HL-60 (cell line): ENCODE measurements around the gene CNTNAP2.
"Not testable (repeated sequence)": the region's sequence is repeated elsewhere in the genome, so short reads cannot be mapped to it uniquely, and the experiment has no call there.

Source experiments
- DNase-seq, 2 experiments: peaks; one replicate each; pipeline ENCODE4 v3.0.0-alpha.2; 2010 to 2020; ENCODE audit warnings: low read depth in 1 of 2, low spot score in 1 of 2
- H3K27ac ChIP-seq: fragments of 250-450 bp; sonication (Bioruptor Pico); replicated peaks from 2 replicates; pipeline ENCODE4 v1.5.1; 2020; ENCODE audit warnings: mild to moderate bottlenecking, moderate library complexity
- H3K27me3 ChIP-seq: fragments of 250-450 bp; sonication (Bioruptor Pico); 2 replicates; pipeline ENCODE4 v1.5.1; 2021; ENCODE audit warnings: mild to moderate bottlenecking, moderate library complexity; ENCODE audit not compliant: insufficient read depth, poor library complexity, severe bottlenecking
- H3K4me3 ChIP-seq: replicated peaks from 2 replicates; pipeline ENCODE4 v1.5.1; 2011; ENCODE audit warnings: mild to moderate bottlenecking, control low read depth, low read length; ENCODE audit not compliant: insufficient read depth
- CTCF ChIP-seq: IDR thresholded peaks from one replicate; pipeline ENCODE4 v1.5.1; 2011; ENCODE audit warnings: low read length, control low read depth, inconsistent platforms; ENCODE audit not compliant: insufficient read depth
- GABPA ChIP-seq: IDR thresholded peaks from 2 replicates; pipeline ENCODE4 v1.6.1; 2012; ENCODE audit warnings: low read depth
- POLR2AphosphoS5 ChIP-seq: IDR thresholded peaks from 2 replicates; pipeline ENCODE4 v1.6.1; 2012; ENCODE audit warnings: low read depth
- REST ChIP-seq: IDR thresholded peaks from 2 replicates; pipeline ENCODE4 v1.6.1; 2012; ENCODE audit warnings: low read depth; ENCODE audit not compliant: insufficient replicate concordance
- SPI1 ChIP-seq: IDR thresholded peaks from 2 replicates; pipeline ENCODE4 v1.6.1; 2012; ENCODE audit warnings: low read depth, mild to moderate bottlenecking, borderline replicate concordance

CNTNAP2 gene

GRCh38 chr7:147711447-147711846 lies 1594.8 kb downstream of the CNTNAP2 start:
- Histone ChIP-seq H3K27ac (no peak overlapping the region), H3K27me3 (no peaks in the 10 kb centered on the region), H3K4me3 (no peak overlapping the region)
- TF ChIP-seq REST (no peak), SPI1 (no peak)
- no peak for DNase-seq

- DNase-seq: no peak
- no peak overlapping the region for H3K27ac ChIP-seq
- H3K4me3 ChIP-seq: no peak overlapping the region
- no peak for TF ChIP-seq CTCF
- no peak for TF ChIP-seq GABPA
- no peak for TF ChIP-seq POLR2AphosphoS5
- no peaks in the 10 kb centered on the region for H3K27me3 ChIP-seq
Observed at GRCh38 chr7:147721962-147722830, 1605.6 kb downstream of the CNTNAP2 start.

- TF ChIP-seq GABPA (no peak), SPI1 (no peak), CTCF (no peak), REST (no peak)
- DNase-seq: no peak
- H3K4me3 ChIP-seq: no peak overlapping the region
- H3K27ac ChIP-seq: no peak overlapping the region
- no peaks in the 10 kb centered on the region for H3K27me3 ChIP-seq
Observed at GRCh38 chr7:147723536-147723935, 1606.9 kb downstream of the CNTNAP2 start.

GRCh38 chr7:147731311-147731710 lies 1614.7 kb downstream of the CNTNAP2 start:
- no peak for TF ChIP-seq REST
- no peak for TF ChIP-seq GABPA
- TF ChIP-seq POLR2AphosphoS5: no peak
- TF ChIP-seq SPI1: no peak
- no peak for TF ChIP-seq CTCF
- no peak for DNase-seq

GRCh38 chr7:147737559-147738214 lies 1621.1 kb downstream of the CNTNAP2 start:
- H3K27ac ChIP-seq, H3K4me3 ChIP-seq: not testable (repeated sequence)

More at GRCh38 chr7:147731311-147731710, 1614.7 kb downstream of the CNTNAP2 start:
- Histone ChIP-seq H3K27ac (no peak overlapping the region), H3K4me3 (no peak overlapping the region), H3K27me3 (no peaks in the 10 kb centered on the region)

More at GRCh38 chr7:147737559-147738214, 1621.1 kb downstream of the CNTNAP2 start:
- DNase-seq, H3K27me3 ChIP-seq: not testable (repeated sequence)
